ENCODE results near the gene CASZ1.

CASZ1 gene

DNA sequence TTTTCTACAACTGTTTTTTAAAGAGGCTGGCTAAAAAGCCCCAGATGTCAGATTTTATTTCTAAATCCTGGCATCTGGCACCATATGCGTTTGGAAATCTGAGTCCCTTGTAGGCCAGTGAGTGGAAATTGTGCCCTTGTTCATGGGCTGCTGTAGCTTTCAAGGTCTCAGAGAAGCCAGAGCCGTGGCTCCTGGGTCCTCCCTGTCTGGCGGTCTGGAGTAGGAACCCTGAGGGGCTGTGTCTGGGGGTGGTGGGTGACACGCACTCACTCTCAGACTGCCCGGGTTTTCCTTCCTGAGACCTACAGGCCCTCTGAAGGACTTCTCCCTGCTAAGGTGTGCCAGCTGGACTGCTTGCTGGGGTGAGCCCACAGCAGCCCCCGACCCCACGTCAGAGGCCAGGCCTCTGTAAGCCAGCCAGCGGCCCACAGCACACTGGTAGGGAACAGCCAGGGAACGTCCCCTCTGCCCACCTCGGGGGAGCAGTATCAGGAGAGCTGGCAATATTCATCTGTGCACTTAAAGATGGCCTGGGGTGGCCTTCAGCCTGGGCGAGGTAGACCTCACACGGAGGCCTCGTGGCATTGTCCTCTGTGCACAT, 170.2 kb downstream of the CASZ1 start:
- no peaks in the 10 kb centered on the region for H3K36me3 ChIP-seq (replicated peaks)
- DNase-seq = no peak
- in situ Hi-C loops (cut with HindIII; ENCODE audit: low pct_ligation_motif_present, low sequenced_read_pairs) = no loop called here
- no peaks in the 10 kb centered on the region for H3K27me3 ChIP-seq (replicated peaks)
- no peak overlapping the region for H3K4me3 ChIP-seq (ENCODE audit: low read depth, low read length)
- TF ChIP-seq CTCF (IDR thresholded peaks at IDR 0.05; ENCODE audit: low read depth, low read length, missing control alignments) = no peak
- no peak overlapping the region for H3K27ac ChIP-seq

- in situ Hi-C loops (cut with HindIII; ENCODE audit: low pct_ligation_motif_present, low sequenced_read_pairs) = no loop called here
- no peak for DNase-seq
- no peak overlapping the region for H3K27ac ChIP-seq
Observed at GRCh38 chr1:10625554-10625953, 170.9 kb downstream of the CASZ1 start.

GRCh38 chr1:10625076-10625475, 171.4 kb downstream of the CASZ1 start:
- DNase-seq = no peak
- TF ChIP-seq CTCF (IDR thresholded peaks at IDR 0.05; ENCODE audit: low read depth, low read length, missing control alignments) = no peak
- in situ Hi-C loops (cut with HindIII; ENCODE audit: low pct_ligation_motif_present, low sequenced_read_pairs) = no loop called here
- Histone ChIP-seq H3K27me3 (replicated peaks) (no peaks in the 10 kb centered on the region), H3K36me3 (replicated peaks) (no peaks in the 10 kb centered on the region), H3K4me3 (ENCODE audit: low read depth, low read length) (no peak overlapping the region), H3K27ac (no peak overlapping the region)

More at GRCh38 chr1:10625554-10625953, 170.9 kb downstream of the CASZ1 start:
- Histone ChIP-seq H3K27me3 (replicated peaks) (no peaks in the 10 kb centered on the region), H3K4me3 (ENCODE audit: low read depth, low read length) (no peak overlapping the region), H3K36me3 (replicated peaks) (no peaks in the 10 kb centered on the region)
- TF ChIP-seq CTCF (IDR thresholded peaks at IDR 0.05; ENCODE audit: low read depth, low read length, missing control alignments) = no peak

- H3K27me3 ChIP-seq (replicated peaks) = no peaks in the 10 kb centered on the region
- TF ChIP-seq CTCF (IDR thresholded peaks at IDR 0.05; ENCODE audit: low read depth, low read length, missing control alignments) = no peak
- no peak overlapping the region for H3K4me3 ChIP-seq (ENCODE audit: low read depth, low read length)
- in situ Hi-C loops (cut with HindIII; ENCODE audit: low pct_ligation_motif_present, low sequenced_read_pairs) = no loop called here
- no peaks in the 10 kb centered on the region for H3K36me3 ChIP-seq (replicated peaks)
- H3K27ac ChIP-seq = no peak overlapping the region
- no peak for DNase-seq
Observed at GRCh38 chr1:10624256-10625050, 172.0 kb downstream of the CASZ1 start.

GRCh38 chr1:10623686-10624145, 172.7 kb downstream of the CASZ1 start:
- H3K4me3 ChIP-seq (ENCODE audit: low read depth, low read length) = no peak overlapping the region
- no peak for TF ChIP-seq CTCF (IDR thresholded peaks at IDR 0.05; ENCODE audit: low read depth, low read length, missing control alignments)
- no peaks in the 10 kb centered on the region for H3K36me3 ChIP-seq (replicated peaks)
- no peak for DNase-seq
- H3K27me3 ChIP-seq (replicated peaks) = no peaks in the 10 kb centered on the region
- no peak overlapping the region for H3K27ac ChIP-seq
- in situ Hi-C loops (cut with HindIII; ENCODE audit: low pct_ligation_motif_present, low sequenced_read_pairs) = no loop called here
